ENCODE measurements around the gene ACSM4.
"Not testable (repeated sequence)": the region's sequence is repeated elsewhere in the genome, so short reads cannot be mapped to it uniquely, and the experiment has no call there.

Gene ACSM4

GRCh38 chr12:7303772-7304171, at the start of gene ACSM4:
Gene ACSM4 (plus strand): TSS chr12:7304072. CDS start chr12:7304332, 260 bp downstream.
- no peak for DNase-seq (ENCODE audit: low read depth)

- DNase-seq (ENCODE audit: low read depth) = no peak
Observed at GRCh38 chr12:7259060-7259459, 44.8 kb upstream of the ACSM4 start.

- DNase-seq (ENCODE audit: low read depth) = no peak
Observed at GRCh38 chr12:7264538-7264937, 39.3 kb upstream of the ACSM4 start.

- DNase-seq (ENCODE audit: low read depth) = no peak
Observed at GRCh38 chr12:7265251-7265650, 38.6 kb upstream of the ACSM4 start.

- no peak for DNase-seq (ENCODE audit: low read depth)
Observed at GRCh38 chr12:7269273-7269672, 34.6 kb upstream of the ACSM4 start.

GRCh38 chr12:7271893-7272514, 31.9 kb upstream of the ACSM4 start:
- no peak for DNase-seq (ENCODE audit: low read depth)

- not testable (repeated sequence) for DNase-seq (ENCODE audit: low read depth)
Observed at GRCh38 chr12:7275482-7275881, 28.4 kb upstream of the ACSM4 start.

- DNase-seq (ENCODE audit: low read depth) = no peak
Observed at GRCh38 chr12:7282844-7283243, 21.0 kb upstream of the ACSM4 start.

GRCh38 chr12:7289743-7290142, 14.1 kb upstream of the ACSM4 start:
- DNase-seq (ENCODE audit: low read depth) = no peak

- DNase-seq (ENCODE audit: low read depth) = not testable (repeated sequence)
Observed at GRCh38 chr12:7290588-7290987, 13.3 kb upstream of the ACSM4 start.

- DNase-seq (ENCODE audit: low read depth) = no peak
Observed at GRCh38 chr12:7292300-7292699, 11.6 kb upstream of the ACSM4 start.

GRCh38 chr12:7293670-7294069, 10.2 kb upstream of the ACSM4 start:
- no peak for DNase-seq (ENCODE audit: low read depth)

- no peak for DNase-seq (ENCODE audit: low read depth)
Observed at GRCh38 chr12:7295529-7295928, 8.3 kb upstream of the ACSM4 start.

- no peak for DNase-seq (ENCODE audit: low read depth)
Observed at GRCh38 chr12:7297865-7298264, 6.0 kb upstream of the ACSM4 start.

GRCh38 chr12:7302266-7302986, 1.4 kb upstream of the ACSM4 start:
- DNase-seq (ENCODE audit: low read depth) = no peak

- no peak for DNase-seq (ENCODE audit: low read depth)
Observed at GRCh38 chr12:7303230-7303629, 642 bp upstream of the ACSM4 start.

GRCh38 chr12:7304456-7304855, 584 bp downstream of the ACSM4 start:
- no peak for DNase-seq (ENCODE audit: low read depth)

GRCh38 chr12:7310070-7310469, 6.2 kb downstream of the ACSM4 start:
- DNase-seq (ENCODE audit: low read depth) = no peak

- no peak for DNase-seq (ENCODE audit: low read depth)
Observed at GRCh38 chr12:7319930-7320329, 16.1 kb downstream of the ACSM4 start.

GRCh38 chr12:7321624-7322023, 17.8 kb downstream of the ACSM4 start:
- no peak for DNase-seq (ENCODE audit: low read depth)

- no peak for DNase-seq (ENCODE audit: low read depth)
Observed at GRCh38 chr12:7322599-7322998, 18.7 kb downstream of the ACSM4 start.

GRCh38 chr12:7324176-7324575, 20.3 kb downstream of the ACSM4 start:
- no peak for DNase-seq (ENCODE audit: low read depth)

GRCh38 chr12:7327918-7328317, 24.0 kb downstream of the ACSM4 start:
- no peak for DNase-seq (ENCODE audit: low read depth)

GRCh38 chr12:7337790-7338189, 33.9 kb downstream of the ACSM4 start:
- not testable (repeated sequence) for DNase-seq (ENCODE audit: low read depth)

Data from stimulated activated CD8-positive, alpha-beta memory T cell treated with anti-CD3 and anti-CD28 coated beads, Interleukin-4, amount 100 ng/mL, for 24 hours (primary cell).